ENCODE measurements around the gene GNAZ.
A peak's percentile ranks its signal among the peaks of the same experiment; 100 is the strongest.
"Not testable (repeated sequence)": the region's sequence is repeated elsewhere in the genome, so short reads cannot be mapped to it uniquely, and the experiment has no call there.

Gene GNAZ

GRCh38 chr22:23122216-23122957, 52.1 kb downstream of the GNAZ start:
- DNase-seq: no peak

GRCh38 chr22:23122992-23123803, 52.9 kb downstream of the GNAZ start:
- no peak for DNase-seq

GRCh38 chr22:23123804-23124254, 53.5 kb downstream of the GNAZ start:
- DNase-seq: no peak

- no peak for DNase-seq
Measured at GRCh38 chr22:23124611-23125511, 54.5 kb downstream of the GNAZ start.

GRCh38 chr22:23125512-23126103, 55.3 kb downstream of the GNAZ start:
- no peak for DNase-seq

GRCh38 chr22:23126165-23127054, 56.1 kb downstream of the GNAZ start:
- no peak for DNase-seq

GRCh38 chr22:23127055-23127756, 56.9 kb downstream of the GNAZ start:
- DNase-seq: no peak

- no peak for DNase-seq
Measured at GRCh38 chr22:23127788-23128187, 57.5 kb downstream of the GNAZ start.

GRCh38 chr22:23128269-23129108, 58.2 kb downstream of the GNAZ start:
- DNase-seq: peak; percentile 43

GRCh38 chr22:23129149-23129548, 58.8 kb downstream of the GNAZ start:
- DNase-seq: no peak

GRCh38 chr22:23130697-23131096, 60.4 kb downstream of the GNAZ start:
- no peak for DNase-seq

GRCh38 chr22:23131931-23132330, 61.6 kb downstream of the GNAZ start:
- DNase-seq: no peak

GRCh38 chr22:23132376-23133091, 62.2 kb downstream of the GNAZ start:
- DNase-seq: no peak

- DNase-seq: no peak
Measured at GRCh38 chr22:23133922-23134321, 63.6 kb downstream of the GNAZ start.

GRCh38 chr22:23136991-23137390, 66.7 kb downstream of the GNAZ start:
- DNase-seq: not testable (repeated sequence)

- DNase-seq: no peak
Measured at GRCh38 chr22:23137468-23137867, 67.1 kb downstream of the GNAZ start.

- DNase-seq: no peak
Measured at GRCh38 chr22:23137905-23138561, 67.7 kb downstream of the GNAZ start.

GRCh38 chr22:23138584-23139435, 68.5 kb downstream of the GNAZ start:
- DNase-seq: no peak
